GM18520 (cell line): ENCODE data around the gene ADTRP.

Experiments used
- ATAC-seq: cut with Tn5 transposase; IDR thresholded peaks from one replicate; pipeline ENCODE4 v1.9.1; 2021; ENCODE audit not compliant: unreplicated experiment

The ADTRP gene

DNA sequence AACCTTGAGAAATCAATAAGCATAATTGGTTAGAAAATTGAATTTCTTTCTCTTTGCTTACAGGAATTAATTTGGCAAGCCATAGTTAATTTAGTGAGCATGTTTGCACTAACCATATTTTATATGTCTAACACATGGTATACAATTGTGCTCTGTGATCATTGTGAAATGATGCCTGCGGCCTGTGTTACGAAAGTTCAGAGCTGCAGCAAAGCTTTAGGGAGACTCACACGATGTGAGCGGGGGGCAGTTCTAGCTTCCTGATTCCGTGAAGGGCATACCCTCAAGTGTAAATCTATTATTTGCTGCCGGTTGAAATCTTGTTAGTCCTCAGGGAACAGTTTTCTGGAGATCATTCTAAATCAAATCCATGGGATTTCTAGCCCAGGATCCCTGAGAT is 25.5 kb upstream of the ADTRP start:
- no peak for ATAC-seq

GRCh38 chr6:11803591-11803971 is 25.0 kb upstream of the ADTRP start:
- no peak for ATAC-seq

GRCh38 chr6:11802886-11803590 is 24.4 kb upstream of the ADTRP start:
- ATAC-seq = no peak

DNA sequence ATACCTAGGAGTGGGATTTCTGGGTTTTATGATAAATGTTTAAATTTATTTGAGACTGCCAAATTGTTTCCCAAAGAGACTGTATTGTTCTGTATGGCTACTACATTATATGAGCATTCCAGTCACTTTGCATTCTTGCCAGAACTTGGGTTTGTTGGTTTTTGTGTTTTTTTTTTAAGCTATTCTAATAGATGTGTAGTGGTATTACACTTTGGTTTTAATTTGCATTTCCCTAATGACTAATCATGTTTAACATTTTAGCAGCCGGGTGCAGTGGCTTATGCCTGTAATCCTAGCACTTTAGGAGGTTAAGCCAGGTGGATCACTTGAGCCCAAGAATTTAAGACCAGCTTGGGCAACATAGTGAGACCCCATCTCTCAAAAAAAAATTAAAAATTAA is 21.9 kb upstream of the ADTRP start:
- ATAC-seq = peak; percentile 70

DNA sequence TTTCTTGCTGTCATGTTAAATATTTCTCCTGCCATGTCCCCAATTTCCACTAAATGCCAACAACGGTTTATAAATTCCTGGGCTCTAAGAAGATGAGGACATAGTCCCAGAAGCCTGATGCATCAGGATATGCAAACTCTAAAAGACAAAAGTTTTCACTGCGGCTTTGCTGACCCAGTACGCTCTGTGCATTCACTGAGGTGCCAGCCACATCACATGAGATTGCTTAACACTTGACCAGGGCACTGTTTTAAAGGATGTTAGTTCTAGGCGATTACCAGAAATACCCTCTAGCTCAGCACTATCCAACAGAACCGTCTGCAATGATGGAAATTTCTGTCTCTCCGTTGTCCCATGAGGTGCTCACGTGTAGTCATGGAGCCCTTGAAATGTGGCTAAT is 19.9 kb upstream of the ADTRP start:
- ATAC-seq = no peak

DNA sequence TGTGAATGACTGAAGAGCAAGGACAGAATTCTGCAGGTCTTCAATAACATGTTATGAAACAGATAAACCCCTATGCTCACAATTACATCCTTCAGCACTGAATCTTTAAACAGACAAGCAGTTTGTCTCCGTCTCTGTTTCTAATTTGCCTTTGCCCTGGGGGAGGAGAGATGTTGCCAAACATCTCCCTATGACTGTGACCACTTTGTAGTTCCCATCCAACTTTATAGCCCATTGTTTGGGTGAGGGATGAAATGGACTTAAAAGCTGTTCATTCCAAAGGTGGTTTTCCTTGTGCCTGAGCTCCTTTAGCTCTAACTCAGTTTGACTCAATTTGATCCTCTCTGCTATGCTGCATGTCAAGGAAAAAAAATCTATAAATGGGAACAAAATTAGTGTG is 19.5 kb upstream of the ADTRP start:
- ATAC-seq = no peak

GRCh38 chr6:11796829-11797228 is 18.2 kb upstream of the ADTRP start:
- ATAC-seq = no peak

DNA sequence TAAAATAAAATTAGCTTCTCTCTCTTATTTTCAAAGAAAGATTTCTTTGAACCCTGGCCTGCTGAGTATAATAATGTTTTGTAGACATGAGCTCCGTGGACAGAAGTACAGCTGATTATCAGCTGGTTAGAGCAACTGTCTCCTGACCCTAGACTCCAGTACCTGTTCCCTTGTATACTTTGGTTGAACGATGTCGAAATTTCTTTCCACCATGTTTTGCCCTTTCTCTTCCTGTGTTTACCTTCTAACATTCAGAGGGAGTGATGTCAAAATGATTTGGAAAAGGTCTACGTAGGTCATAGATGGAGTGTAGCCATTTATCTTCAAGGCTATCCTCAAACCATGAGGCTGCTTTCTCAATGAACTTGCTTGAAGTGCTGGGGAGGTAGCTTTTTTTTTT is 16.8 kb upstream of the ADTRP start:
- no peak for ATAC-seq

GRCh38 chr6:11793277-11793676 is 14.7 kb upstream of the ADTRP start:
- ATAC-seq = no peak

GRCh38 chr6:11791354-11792107 is 12.9 kb upstream of the ADTRP start:
- ATAC-seq = no peak

DNA sequence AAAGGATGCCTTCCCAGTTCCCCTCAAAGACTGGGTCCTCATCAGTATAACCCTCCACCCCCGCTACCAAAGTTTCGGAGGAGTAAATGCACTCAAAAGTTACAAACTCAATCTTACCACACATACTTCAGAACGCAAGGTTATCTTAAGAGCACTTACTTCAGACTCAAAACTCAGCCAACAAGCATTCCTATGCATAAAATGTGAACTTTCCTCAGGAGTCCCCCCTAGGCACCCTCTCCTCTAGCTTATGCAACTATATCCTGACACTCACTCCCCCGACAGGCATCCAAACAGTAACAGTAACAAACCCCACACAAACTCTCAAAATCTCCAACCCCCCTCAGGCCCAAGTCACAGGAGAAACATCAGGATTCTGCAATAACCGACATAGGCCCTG is 11.1 kb upstream of the ADTRP start:
- no peak for ATAC-seq

GRCh38 chr6:11788043-11788442 is 9.4 kb upstream of the ADTRP start:
- ATAC-seq = no peak

DNA sequence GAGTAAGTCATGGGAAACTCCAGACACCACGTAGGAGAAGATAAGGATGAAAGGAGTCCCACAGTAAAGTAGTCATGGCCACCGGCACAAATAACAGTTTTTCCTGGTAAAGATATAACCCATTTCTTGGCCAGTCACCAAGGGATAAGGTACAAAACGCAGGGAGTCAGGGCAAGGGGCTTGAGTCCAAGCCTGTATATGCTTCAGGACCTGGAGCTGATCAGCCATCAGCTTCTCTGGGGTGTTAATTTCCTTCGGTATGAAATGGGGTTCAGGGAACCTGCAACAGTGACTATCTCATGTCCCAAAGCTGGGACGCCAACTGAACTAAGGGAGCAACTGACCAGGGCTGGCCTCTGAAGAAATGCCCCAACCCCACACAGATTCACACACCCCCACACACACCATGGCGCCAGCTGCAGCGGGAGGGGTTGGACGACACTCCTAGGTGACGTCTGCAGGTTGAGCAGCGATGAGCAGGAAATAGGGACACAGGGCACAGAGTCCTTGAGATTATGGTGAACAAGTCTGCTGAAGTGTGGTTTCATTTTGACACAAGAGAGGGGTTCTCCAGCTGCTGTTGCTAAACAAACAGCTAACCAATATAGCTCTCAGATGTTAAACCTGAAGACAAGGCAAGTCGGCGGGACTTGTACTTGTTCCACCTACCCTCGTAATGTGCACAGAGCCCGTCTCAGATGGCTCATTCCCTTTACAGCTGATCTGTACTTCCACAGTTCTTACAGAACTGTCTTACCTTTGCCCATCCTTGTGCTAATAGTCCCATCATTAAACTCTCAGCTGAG is 7.4 kb upstream of the ADTRP start:
- ATAC-seq = peak; percentile 88

GRCh38 chr6:11785415-11785773 is 6.8 kb upstream of the ADTRP start:
- ATAC-seq = peak; percentile 59

DNA sequence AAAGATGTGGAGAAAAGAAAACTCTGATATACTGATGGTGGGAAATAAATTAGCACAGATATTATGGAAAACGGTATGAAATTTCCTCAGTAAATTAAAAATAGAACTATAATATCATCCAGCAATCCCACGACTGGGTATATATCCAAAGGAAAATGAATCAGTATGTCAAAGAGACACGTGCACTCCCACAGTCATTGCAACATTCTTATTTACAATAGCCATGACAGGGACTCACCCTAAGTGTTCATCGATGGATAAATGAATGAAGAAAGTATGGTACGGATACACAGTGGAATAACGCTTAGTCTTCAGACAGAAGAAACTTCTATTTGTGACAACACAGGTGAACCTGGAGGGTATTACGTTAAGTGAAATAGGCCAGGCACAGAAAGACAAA is 5.7 kb upstream of the ADTRP start:
- ATAC-seq = no peak

GRCh38 chr6:11783524-11784064 is 5.0 kb upstream of the ADTRP start:
- ATAC-seq = no peak

DNA sequence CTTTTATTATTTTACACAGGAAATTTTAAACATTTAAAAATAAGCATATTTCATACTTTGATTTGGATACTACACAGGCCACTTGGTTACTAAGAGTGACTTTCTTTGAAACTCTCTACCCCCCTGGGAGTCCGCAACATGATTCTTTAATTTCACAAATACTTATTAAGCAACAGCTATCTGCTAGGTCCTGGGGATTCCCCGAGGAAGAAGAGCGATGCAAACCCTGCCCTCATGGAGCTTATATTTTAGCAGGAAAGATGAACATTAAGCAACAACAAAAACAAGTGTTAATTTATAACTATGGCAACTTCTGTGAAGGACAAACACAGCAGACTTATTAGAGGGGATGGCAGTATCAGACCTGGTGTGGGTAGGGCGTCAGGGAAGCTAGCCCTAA is 3.9 kb upstream of the ADTRP start:
- no peak for ATAC-seq

- no peak for ATAC-seq
These were observed 1.5 kb upstream of the ADTRP start for GRCh38 chr6:11780097-11780428.

GRCh38 chr6:11779329-11780096 is 910 bp upstream of the ADTRP start:
- no peak for ATAC-seq

- no peak for ATAC-seq
These were observed 567 bp downstream of the ADTRP start for GRCh38 chr6:11778036-11778435.

DNA sequence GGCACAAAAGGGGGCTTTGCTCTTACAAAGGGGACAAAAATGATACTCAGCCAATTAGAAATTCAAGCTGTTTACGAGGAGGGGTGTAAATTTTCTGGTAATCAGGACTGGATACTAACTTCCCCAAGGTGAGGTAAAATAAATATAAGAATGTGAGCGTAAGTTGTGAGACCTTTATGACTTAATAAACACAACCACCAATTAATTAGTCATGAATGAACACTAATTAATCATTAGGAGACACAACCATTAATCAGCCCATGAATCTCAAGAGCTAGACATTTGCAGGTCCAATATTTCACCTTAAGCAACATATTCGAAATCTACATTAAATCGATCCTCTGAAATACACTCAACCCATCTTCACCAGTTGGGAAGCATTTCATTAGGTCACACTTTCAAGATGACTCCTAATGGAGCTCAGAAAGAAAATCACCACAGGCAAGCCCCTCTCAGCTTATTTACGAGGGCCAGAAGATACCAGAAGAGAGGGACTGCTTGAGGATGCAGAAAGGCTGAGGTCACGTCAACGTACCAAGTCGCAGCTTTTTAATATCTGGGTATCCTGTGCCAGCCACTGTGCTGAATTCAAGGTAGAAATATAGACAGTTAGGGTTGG is 2.7 kb downstream of the ADTRP start:
- no peak for ATAC-seq
